OCI-LY3 (cell line): ENCODE data around the gene ATG7.

Source experiments
- H2AFZ ChIP-seq: fragments of 200-600, 300-600 bp; shearing (Covaris generic); 2 replicates; pipeline ENCODE4 v1.6.0; 2014; ENCODE audit warnings: antibody characterized with exemption, low read depth, low read length
- H3K27ac ChIP-seq: fragments of 200-600, 300-600 bp; sonication (generic); 2 replicates; pipeline ENCODE4 v1.5.1; 2014; ENCODE audit warnings: mild to moderate bottlenecking, low read length, moderate library complexity, mixed read lengths
- H3K27me3 ChIP-seq: fragments of 200-600, 300-600 bp; sonication (generic); 2 replicates; pipeline ENCODE4 v1.6.1; 2014; ENCODE audit warnings: low read depth, low read length, mixed read lengths
- H3K36me3 ChIP-seq: fragments of 200-600, 300-600 bp; sonication (generic); replicated peaks from 2 replicates; pipeline ENCODE3; 2014; ENCODE audit warnings: low read depth, low read length, mixed read lengths
- H3K4me1 ChIP-seq: fragments of 300-600, 200-600 bp; sonication (generic); 2 replicates; pipeline ENCODE4 v1.6.1; 2014; ENCODE audit warnings: low read length, mixed read lengths
- H3K4me2 ChIP-seq: fragments of 200-600, 300-600 bp; sonication (generic); 2 replicates; pipeline ENCODE4 v1.6.1; 2014; ENCODE audit warnings: low read length, mixed read lengths
- H3K4me3 ChIP-seq: fragments of 300-600, 200-600 bp; sonication (generic); 2 replicates; pipeline ENCODE4 v1.5.1; 2014; ENCODE audit warnings: antibody characterized with exemption, mild to moderate bottlenecking, low read length, moderate library complexity
- H3K79me2 ChIP-seq: fragments of 300-600, 200-600 bp; shearing (Covaris generic); 2 replicates; pipeline ENCODE4 v1.6.1; 2014; ENCODE audit warnings: mild to moderate bottlenecking, low read length, mixed read lengths
- H3K9ac ChIP-seq: fragments of 300-600, 200-600 bp; shearing (Covaris generic); 2 replicates; pipeline ENCODE4 v1.6.0; 2014; ENCODE audit warnings: mild to moderate bottlenecking, low read length, moderate library complexity
- H3K9me3 ChIP-seq: fragments of 200-600, 300-600 bp; shearing (Covaris generic); 2 replicates; pipeline ENCODE4 v1.6.1; 2014; ENCODE audit warnings: low read length, mixed read lengths; ENCODE audit not compliant: insufficient read depth
- H4K20me1 ChIP-seq: fragments of 200-600, 300-600 bp; sonication (generic); 2 replicates; pipeline ENCODE4 v1.6.1; 2016; ENCODE audit warnings: low read length, mixed read lengths; ENCODE audit not compliant: insufficient read depth
- CTCF ChIP-seq: fragments of 200-600, 300-600 bp; sonication (generic); IDR thresholded peaks from 2 replicates; pipeline ENCODE4 v1.5.1; 2014; ENCODE audit warnings: antibody characterized with exemption, low read length, low read depth
- EZH2phosphoT487 ChIP-seq: fragments of 200-600 bp; shearing (Covaris generic); IDR thresholded peaks from 2 replicates; pipeline ENCODE4 v1.6.1; 2018; ENCODE audit warnings: antibody characterized with exemption, mixed run types, low read depth

ATG7 gene

GRCh38 chr3:11245827-11246662 is 26.2 kb upstream of the ATG7 start:
- no peaks in the 10 kb centered on the region for H4K20me1 ChIP-seq
- TF ChIP-seq CTCF (no peak), EZH2phosphoT487 (no peak)
- H3K79me2 ChIP-seq, result no peaks in the 10 kb centered on the region
- no peaks in the 10 kb centered on the region for H3K9me3 ChIP-seq
- no peak overlapping the region for H3K9ac ChIP-seq
- H3K4me3 ChIP-seq, result no peak overlapping the region
- no peaks in the 10 kb centered on the region for H3K4me1 ChIP-seq
- no peak overlapping the region for H2AFZ ChIP-seq
- H3K27ac ChIP-seq, result no peak overlapping the region
- no peaks in the 10 kb centered on the region for H3K36me3 ChIP-seq
- peaks cover 6% of the 10 kb centered on the region; the same call in 1 of the 2 replicates for H3K27me3 ChIP-seq
- no peak overlapping the region for H3K4me2 ChIP-seq

GRCh38 chr3:11246663-11246970 is 25.6 kb upstream of the ATG7 start:
- Histone ChIP-seq H4K20me1 (no peaks in the 10 kb centered on the region), H3K9ac (no peak overlapping the region), H3K27me3 (peaks cover 6% of the 10 kb centered on the region; the same call in 1 of the 2 replicates), H3K36me3 (no peaks in the 10 kb centered on the region), H3K4me3 (no peak overlapping the region), H3K27ac (no peak overlapping the region), H2AFZ (no peak overlapping the region), H3K9me3 (no peaks in the 10 kb centered on the region), H3K79me2 (no peaks in the 10 kb centered on the region), H3K4me1 (no peaks in the 10 kb centered on the region), H3K4me2 (no peak overlapping the region)
- TF ChIP-seq CTCF (no peak), EZH2phosphoT487 (no peak)

DNA sequence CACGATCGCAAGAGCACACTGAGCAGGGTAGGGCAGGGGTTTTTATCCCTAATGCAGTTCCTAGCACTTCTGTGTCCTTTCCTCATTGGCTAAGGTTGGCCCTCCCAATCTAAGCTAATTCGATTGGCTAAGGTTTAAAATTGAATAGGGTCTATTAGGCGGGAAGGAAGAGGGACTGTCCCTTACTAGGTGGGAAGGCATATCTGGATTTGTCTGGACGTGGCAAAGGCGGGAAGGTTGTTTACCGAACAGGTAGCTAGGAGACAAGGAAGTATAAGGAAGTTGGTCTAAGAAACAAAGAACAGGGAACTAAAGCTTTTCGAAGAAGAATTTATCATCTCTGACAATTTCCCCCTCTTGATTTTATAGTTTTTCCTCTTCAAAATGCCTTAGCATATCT is 24.8 kb upstream of the ATG7 start:
- Histone ChIP-seq H3K27ac (no peak overlapping the region), H3K36me3 (no peaks in the 10 kb centered on the region), H3K79me2 (no peaks in the 10 kb centered on the region), H3K4me1 (no peaks in the 10 kb centered on the region), H3K4me2 (no peak overlapping the region), H3K9ac (no peak overlapping the region), H3K4me3 (no peak overlapping the region), H4K20me1 (no peaks in the 10 kb centered on the region), H3K9me3 (no peaks in the 10 kb centered on the region), H3K27me3 (peaks cover 6% of the 10 kb centered on the region; the same call in 1 of the 2 replicates), H2AFZ (no peak overlapping the region)
- no peak for TF ChIP-seq CTCF
- TF ChIP-seq EZH2phosphoT487, result no peak

GRCh38 chr3:11248596-11248995 is 23.6 kb upstream of the ATG7 start:
- H3K9me3 ChIP-seq, result no peaks in the 10 kb centered on the region
- H2AFZ ChIP-seq, result no peak overlapping the region
- peaks cover 4% of the 10 kb centered on the region; the same call in 1 of the 2 replicates for H3K27me3 ChIP-seq
- H3K4me1 ChIP-seq, result no peaks in the 10 kb centered on the region
- TF ChIP-seq EZH2phosphoT487 (no peak), CTCF (no peak)
- no peaks in the 10 kb centered on the region for H4K20me1 ChIP-seq
- no peak overlapping the region for H3K4me2 ChIP-seq
- H3K27ac ChIP-seq, result no peak overlapping the region
- no peaks in the 10 kb centered on the region for H3K79me2 ChIP-seq
- H3K36me3 ChIP-seq, result no peaks in the 10 kb centered on the region
- H3K9ac ChIP-seq, result no peak overlapping the region
- no peak overlapping the region for H3K4me3 ChIP-seq
